Measurements from ENCODE around the gene TOB1. TPM values are rescaled to one million over a fixed set of nuclear protein-coding genes. Genes with fewer than 3 reads are reported as not detected.

The TOB1 gene
- total and polyA plus RNA-seq, 2 experiments from 2014 or later = 12.1 to 46.9 TPM

GRCh38 chr17:50867363-50868139 is 1.4 kb upstream of the TOB1 start:
- TF ChIP-seq CREB1 (CRISPR knock-in tag; IDR thresholded peaks at IDR 0.05; ENCODE audit: low read depth) (peak; percentile 89), ZNF462 (CRISPR knock-in tag; IDR thresholded peaks at IDR 0.05) (no peak), ZNF114 (CRISPR knock-in tag; IDR thresholded peaks at IDR 0.05) (no peak), POLR2AphosphoS5 (IDR thresholded peaks at IDR 0.05; ENCODE audit: low read depth) (peak; percentile 40; the same call in 1 of the 2 replicates)
- DNase-seq (ENCODE audit: low spot score) (peak; percentile 98), ATAC-seq (peak; percentile 65)
- H3K27ac Mint-ChIP-seq = peak overlapping the region; percentile 100
- Histone ChIP-seq H3K27ac (ENCODE audit: low read depth) (peak overlapping the region; percentile 99), H3K9me2 (ENCODE audit: insufficient read depth) (no peaks in the 10 kb centered on the region), H2AFZ (peak overlapping the region; percentile 86), H3K4me1 (ENCODE audit: insufficient read depth) (peaks cover 17% of the 10 kb centered on the region; the same call in 1 of the 2 replicates), H3F3A (replicated peaks; ENCODE audit: low read depth) (peaks cover 4% of the 10 kb centered on the region; the same call in 1 of the 2 replicates), H3K36me3 (ENCODE audit: insufficient read depth) (peaks cover 6% of the 10 kb centered on the region; the same call in 1 of the 2 replicates), H3K4me2 (peak overlapping the region; percentile 93), H3K27me3 (ENCODE audit: insufficient read depth) (no peaks in the 10 kb centered on the region), H3K4me3 (peak overlapping the region; percentile 80), H3K79me2 (replicated peaks; ENCODE audit: insufficient read depth) (peaks cover 28% of the 10 kb centered on the region), H4K20me1 (replicated peaks; ENCODE audit: insufficient read depth) (peaks cover 15% of the 10 kb centered on the region; the same call in 1 of the 2 replicates)
- peaks cover 13% of the 10 kb centered on the region for H3K36me3 Mint-ChIP-seq (ENCODE audit: low read depth)
- H3K4me1 Mint-ChIP-seq = peaks cover 30% of the 10 kb centered on the region
- peaks cover 19% of the 10 kb centered on the region for H3K27me3 Mint-ChIP-seq (ENCODE audit: insufficient read depth, low read depth, poor library complexity)
- H3K4me3 Mint-ChIP-seq = peak overlapping the region; percentile 98
- H3K9me3 Mint-ChIP-seq = no peaks in the 10 kb centered on the region; the same call in 2 of the 3 replicates
